Measurements from ENCODE around the gene PPP1R3D. TPM values are rescaled to one million over a fixed set of nuclear protein-coding genes. Genes with fewer than 3 reads are reported as not detected.

The PPP1R3D gene, protein sequence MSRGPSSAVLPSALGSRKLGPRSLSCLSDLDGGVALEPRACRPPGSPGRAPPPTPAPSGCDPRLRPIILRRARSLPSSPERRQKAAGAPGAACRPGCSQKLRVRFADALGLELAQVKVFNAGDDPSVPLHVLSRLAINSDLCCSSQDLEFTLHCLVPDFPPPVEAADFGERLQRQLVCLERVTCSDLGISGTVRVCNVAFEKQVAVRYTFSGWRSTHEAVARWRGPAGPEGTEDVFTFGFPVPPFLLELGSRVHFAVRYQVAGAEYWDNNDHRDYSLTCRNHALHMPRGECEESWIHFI
- 4.0 and 4.3 TPM in 2 replicates for total RNA-seq (2014; rRNA removed; shearing (Covaris generic))

DNA sequence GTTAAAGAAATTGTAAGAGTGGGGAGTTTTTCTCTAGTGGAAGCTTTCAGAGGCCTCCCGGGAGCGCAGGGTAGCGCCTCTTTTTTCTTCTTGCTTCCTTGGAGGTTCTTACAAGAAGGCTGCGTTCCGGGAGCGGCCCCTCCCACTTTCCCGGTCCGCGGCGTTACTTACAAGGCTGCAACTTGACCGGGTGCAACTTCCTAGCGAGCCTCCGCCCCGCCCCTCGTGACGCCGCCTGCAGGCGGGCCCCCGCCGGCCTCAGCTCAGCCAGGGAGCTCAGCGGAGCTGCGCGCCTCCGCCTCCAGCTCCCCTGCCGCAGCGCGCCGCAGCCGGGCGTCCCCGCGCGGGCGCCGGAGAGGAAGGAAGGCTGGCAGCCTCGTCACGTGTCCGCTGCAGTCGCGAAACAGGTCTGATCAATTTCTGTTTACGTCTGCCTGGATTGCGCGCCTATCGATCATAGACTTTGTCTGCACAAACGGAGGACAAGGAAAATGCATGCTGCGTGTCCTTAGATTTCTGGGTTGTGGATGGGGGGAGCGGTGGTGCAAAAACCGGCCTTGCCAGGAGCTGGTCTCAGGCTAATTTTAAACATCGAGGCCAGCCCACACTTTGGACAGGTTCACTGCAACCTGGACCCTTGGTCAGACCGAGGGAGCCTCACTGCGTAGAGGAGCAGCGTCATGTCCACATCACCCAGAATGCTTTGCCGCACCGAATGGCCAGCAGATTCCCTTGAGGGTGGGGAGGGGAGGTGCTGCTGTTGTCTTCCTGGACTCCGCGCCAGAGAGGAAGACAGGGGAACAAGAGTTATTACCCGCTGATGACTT lies at the start of gene PPP1R3D, which contains the start of gene FAM217B:
Gene PPP1R3D, minus strand, starts transcription at position 177 of the 827 bp plus-strand sequence. CDS start 374 bp downstream, outside the sequence.
Gene FAM217B, plus strand, starts transcription at position 261 of the 827 bp plus-strand sequence. CDS start 3,555 bp downstream, outside the sequence.

GRCh38 chr20:59958123-59958522 lies 18.0 kb upstream of the PPP1R3D start, which contains the start of gene CDH26:
CDH26 (plus strand) TSS chr20:59958423; CDS start chr20:59958727, 304 bp downstream.

DNA sequence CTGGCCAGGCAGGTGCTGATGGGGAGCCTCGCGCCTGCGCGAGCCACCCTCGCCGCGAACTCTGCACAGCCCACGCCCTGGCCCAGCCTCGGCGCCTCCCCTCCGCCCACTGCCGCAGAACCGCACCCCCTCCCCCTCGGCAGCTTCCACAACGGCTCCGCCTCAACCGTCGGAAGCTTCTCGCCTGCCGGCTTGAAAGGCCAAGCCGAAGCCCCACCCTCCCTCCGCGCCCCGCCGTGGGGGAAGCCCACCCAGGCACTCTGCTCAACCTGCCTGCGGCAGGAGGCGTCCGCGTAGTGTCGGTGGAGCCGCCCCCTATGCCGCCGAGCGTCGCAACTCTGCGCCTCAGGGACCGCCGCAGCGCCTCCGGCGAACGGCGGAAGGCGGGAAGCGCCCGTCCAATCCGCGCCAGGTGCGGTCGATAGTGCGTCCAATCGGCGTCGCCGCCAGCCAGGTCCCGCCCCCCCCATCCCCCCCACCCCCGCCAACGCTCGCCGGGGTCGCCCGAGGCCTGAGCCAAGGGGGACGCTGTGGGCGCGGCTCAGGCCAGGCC lies 6.7 kb downstream of the PPP1R3D start, which contains the start of gene SYCP2:
Gene SYCP2, minus strand, starts transcription at position 342 of the 553 bp plus-strand sequence. CDS start 11,224 bp downstream, outside the sequence.

Other genes starting within 250 kb of the PPP1R3D start
- 0.38 and 1.5 TPM in 2 replicates for gene SYCP2, start 6.7 kb downstream of the PPP1R3D start, total RNA-seq (2014; rRNA removed; shearing (Covaris generic))
- 6.2 and 12.0 TPM in 2 replicates for gene FAM217B, start 84 bp upstream of the PPP1R3D start, total RNA-seq (2014; rRNA removed; shearing (Covaris generic))
- gene CDH26, start 18.1 kb upstream of the PPP1R3D start, total RNA-seq (2014; rRNA removed; shearing (Covaris generic)), result 0.24 and 0.94 TPM in 2 replicates